ENCODE results near the gene FNTB. TPM values are rescaled to one million over a fixed set of nuclear protein-coding genes. Genes with fewer than 3 reads are reported as not detected.
A peak's percentile ranks its signal among the peaks of the same experiment; 100 is the strongest.

The FNTB gene
- total and polyA plus RNA-seq, 2 experiments from 2014 or later = 18.1 to 24.3 TPM

DNA sequence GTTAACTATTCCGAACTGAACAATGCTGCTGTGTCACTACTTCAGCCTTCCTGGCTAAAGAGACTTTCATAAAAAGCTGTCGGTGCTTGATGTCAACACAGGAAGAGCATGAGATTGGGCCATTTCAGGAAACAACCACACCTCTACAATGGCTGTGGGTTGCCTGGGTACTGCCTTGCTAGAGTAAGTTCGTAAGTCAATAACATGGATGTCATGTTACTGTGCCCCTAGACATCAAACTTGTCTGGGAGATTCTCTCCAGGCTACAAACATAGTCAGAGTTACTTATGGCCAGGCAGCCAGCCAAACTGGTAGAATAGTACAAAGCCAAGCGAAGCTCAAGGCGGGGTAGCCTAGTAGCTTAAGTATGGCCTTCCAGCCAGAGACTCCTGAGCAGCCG is 92.5 kb downstream of the FNTB start:
- Histone ChIP-seq H4K20me1 (ENCODE audit: insufficient read depth, poor library complexity, severe bottlenecking) (no peaks in the 10 kb centered on the region), H3K36me3 (replicated peaks; ENCODE audit: insufficient read depth, low read depth) (peaks cover 5% of the 10 kb centered on the region)
- 94% methylated on average over 6 of the region's 6 CpGs for WGBS (ENCODE audit: low lambda C conversion rate, missing lambda C conversion rate)

DNA sequence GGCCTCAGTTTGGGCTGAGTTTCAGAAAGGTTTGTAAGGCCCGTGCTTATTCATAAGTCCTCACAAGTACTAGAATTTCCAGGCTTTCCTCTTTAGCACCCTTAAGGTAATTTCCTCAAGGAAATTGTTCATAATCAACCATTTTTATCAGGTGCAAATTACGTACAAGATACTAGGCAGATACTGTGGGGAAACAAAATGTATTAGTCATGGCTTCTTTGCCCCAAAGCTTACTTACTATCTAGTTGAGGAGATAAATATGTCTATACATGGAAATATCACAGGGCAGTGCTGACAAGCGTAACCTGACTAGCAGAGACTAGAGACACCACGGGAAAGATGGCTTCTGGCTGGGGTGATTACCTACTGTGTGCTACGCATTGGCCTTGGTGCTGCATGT is 93.1 kb downstream of the FNTB start:
- no peak for DNase-seq (ENCODE audit: low spot score)
- Histone ChIP-seq H3K4me2 (no peak overlapping the region), H3K4me1 (ENCODE audit: insufficient read depth) (peaks cover 30% of the 10 kb centered on the region), H3K9me2 (replicated peaks; ENCODE audit: insufficient read depth) (no peaks in the 10 kb centered on the region), H3K79me2 (peaks cover 71% of the 10 kb centered on the region), H3K27me3 (no peaks in the 10 kb centered on the region), H3K36me3 (replicated peaks; ENCODE audit: insufficient read depth, low read depth) (peaks cover 5% of the 10 kb centered on the region), H3K27ac (peak overlapping the region; percentile 95), H3K4me3 (no peak overlapping the region), H3K9me3 (ENCODE audit: low read depth) (no peaks in the 10 kb centered on the region), H2AFZ (no peak overlapping the region), H4K20me1 (ENCODE audit: insufficient read depth, poor library complexity, severe bottlenecking) (no peaks in the 10 kb centered on the region)
- no peak for TF ChIP-seq EZH2 (IDR thresholded peaks at IDR 0.05; ENCODE audit: borderline replicate concordance)
- TF ChIP-seq, protein P1, sequence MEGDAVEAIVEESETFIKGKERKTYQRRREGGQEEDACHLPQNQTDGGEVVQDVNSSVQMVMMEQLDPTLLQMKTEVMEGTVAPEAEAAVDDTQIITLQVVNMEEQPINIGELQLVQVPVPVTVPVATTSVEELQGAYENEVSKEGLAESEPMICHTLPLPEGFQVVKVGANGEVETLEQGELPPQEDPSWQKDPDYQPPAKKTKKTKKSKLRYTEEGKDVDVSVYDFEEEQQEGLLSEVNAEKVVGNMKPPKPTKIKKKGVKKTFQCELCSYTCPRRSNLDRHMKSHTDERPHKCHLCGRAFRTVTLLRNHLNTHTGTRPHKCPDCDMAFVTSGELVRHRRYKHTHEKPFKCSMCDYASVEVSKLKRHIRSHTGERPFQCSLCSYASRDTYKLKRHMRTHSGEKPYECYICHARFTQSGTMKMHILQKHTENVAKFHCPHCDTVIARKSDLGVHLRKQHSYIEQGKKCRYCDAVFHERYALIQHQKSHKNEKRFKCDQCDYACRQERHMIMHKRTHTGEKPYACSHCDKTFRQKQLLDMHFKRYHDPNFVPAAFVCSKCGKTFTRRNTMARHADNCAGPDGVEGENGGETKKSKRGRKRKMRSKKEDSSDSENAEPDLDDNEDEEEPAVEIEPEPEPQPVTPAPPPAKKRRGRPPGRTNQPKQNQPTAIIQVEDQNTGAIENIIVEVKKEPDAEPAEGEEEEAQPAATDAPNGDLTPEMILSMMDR (IDR thresholded peaks at IDR 0.05; ENCODE audit: poor library complexity) = no peak
- TF ChIP-seq EZH2phosphoT487 (IDR thresholded peaks at IDR 0.05; ENCODE audit: low read depth, severe bottlenecking, unreplicated experiment) = no peak
- 81% methylated on average over 5 of the region's 5 CpGs for WGBS (ENCODE audit: low lambda C conversion rate, missing lambda C conversion rate)

More for the DNA sequence above, 92.5 kb downstream of the FNTB start:
- Histone ChIP-seq H3K27me3 (no peaks in the 10 kb centered on the region), H2AFZ (no peak overlapping the region), H3K9me3 (ENCODE audit: low read depth) (no peaks in the 10 kb centered on the region), H3K79me2 (peaks cover 65% of the 10 kb centered on the region), H3K9me2 (replicated peaks; ENCODE audit: insufficient read depth) (no peaks in the 10 kb centered on the region), H3K4me1 (ENCODE audit: insufficient read depth) (peaks cover 30% of the 10 kb centered on the region), H3K27ac (peak overlapping the region; percentile 95), H3K4me3 (no peak overlapping the region), H3K4me2 (no peak overlapping the region)
- no peak for DNase-seq (ENCODE audit: low spot score)
- no peak for TF ChIP-seq EZH2phosphoT487 (IDR thresholded peaks at IDR 0.05; ENCODE audit: low read depth, severe bottlenecking, unreplicated experiment)
- TF ChIP-seq, protein P1 (IDR thresholded peaks at IDR 0.05; ENCODE audit: poor library complexity) = no peak
- TF ChIP-seq EZH2 (IDR thresholded peaks at IDR 0.05; ENCODE audit: borderline replicate concordance) = no peak

DNA sequence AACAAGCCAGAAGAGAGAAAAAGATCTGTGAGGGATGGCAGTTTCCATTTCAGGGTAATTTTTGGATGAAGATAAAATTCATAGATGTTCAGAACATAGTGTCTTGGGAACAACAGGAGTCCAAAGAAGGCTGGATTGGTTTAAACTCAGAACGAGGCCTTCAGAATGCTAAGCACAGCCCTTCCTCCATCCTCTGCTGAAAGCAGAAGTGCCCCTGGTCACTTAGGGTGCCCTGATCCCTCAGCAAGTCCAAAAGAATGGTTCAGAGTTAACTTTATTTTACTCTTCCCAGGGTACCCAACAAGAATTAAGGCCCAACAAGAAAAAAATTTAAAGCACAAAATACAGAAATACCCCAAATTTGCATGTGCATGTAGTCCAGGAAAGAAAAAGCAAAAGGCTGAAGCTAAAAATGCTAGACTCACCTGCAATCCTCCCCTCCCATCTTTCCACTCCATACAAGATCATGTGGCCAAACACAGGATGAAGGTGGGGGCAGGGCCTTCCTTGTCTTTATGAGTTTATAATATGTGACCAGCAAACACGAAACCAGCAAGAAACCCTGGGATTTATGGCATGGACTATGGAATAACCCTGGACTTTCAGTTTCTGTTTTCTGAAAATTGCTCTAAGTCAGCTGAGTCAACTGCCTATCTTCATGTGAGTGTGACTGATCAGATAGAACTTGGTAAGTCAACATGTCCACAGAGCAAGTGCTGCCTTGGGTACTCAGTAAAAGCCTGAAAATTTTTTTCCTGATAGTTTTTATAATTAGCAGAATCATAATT is 94.5 kb downstream of the FNTB start:
- H3K27ac ChIP-seq = peak overlapping the region; percentile 95

More for the DNA sequence above, 94.5 kb downstream of the FNTB start:
- Histone ChIP-seq H3K36me3 (replicated peaks; ENCODE audit: insufficient read depth, low read depth) (peaks cover 5% of the 10 kb centered on the region), H2AFZ (no peak overlapping the region), H3K79me2 (peaks cover 71% of the 10 kb centered on the region), H3K9me2 (replicated peaks; ENCODE audit: insufficient read depth) (no peaks in the 10 kb centered on the region), H4K20me1 (ENCODE audit: insufficient read depth, poor library complexity, severe bottlenecking) (no peaks in the 10 kb centered on the region), H3K4me1 (ENCODE audit: insufficient read depth) (peaks cover 30% of the 10 kb centered on the region), H3K9me3 (ENCODE audit: low read depth) (no peaks in the 10 kb centered on the region), H3K4me3 (no peak overlapping the region), H3K27me3 (no peaks in the 10 kb centered on the region), H3K4me2 (peak overlapping the region; percentile 59)
- WGBS (ENCODE audit: low lambda C conversion rate, missing lambda C conversion rate) = 73% methylated on average over 2 of the region's 2 CpGs
- peak; percentile 86 for DNase-seq (ENCODE audit: low spot score)
- TF ChIP-seq EZH2phosphoT487 (IDR thresholded peaks at IDR 0.05; ENCODE audit: low read depth, severe bottlenecking, unreplicated experiment) (no peak), EZH2 (IDR thresholded peaks at IDR 0.05; ENCODE audit: borderline replicate concordance) (no peak)
- TF ChIP-seq, protein P1 (IDR thresholded peaks at IDR 0.05; ENCODE audit: poor library complexity) = no peak

Data from hepatocyte (in vitro differentiated cells).